GM21390 (cell line): ENCODE data around the gene MYRIP.
"Not testable (repeated sequence)": the region's sequence is repeated elsewhere in the genome, so short reads cannot be mapped to it uniquely, and the experiment has no call there.

Experiments
- ATAC-seq: cut with Tn5 transposase; IDR thresholded peaks from one replicate; pipeline ENCODE4 v1.9.1; 2021; ENCODE audit not compliant: unreplicated experiment

Gene MYRIP

DNA sequence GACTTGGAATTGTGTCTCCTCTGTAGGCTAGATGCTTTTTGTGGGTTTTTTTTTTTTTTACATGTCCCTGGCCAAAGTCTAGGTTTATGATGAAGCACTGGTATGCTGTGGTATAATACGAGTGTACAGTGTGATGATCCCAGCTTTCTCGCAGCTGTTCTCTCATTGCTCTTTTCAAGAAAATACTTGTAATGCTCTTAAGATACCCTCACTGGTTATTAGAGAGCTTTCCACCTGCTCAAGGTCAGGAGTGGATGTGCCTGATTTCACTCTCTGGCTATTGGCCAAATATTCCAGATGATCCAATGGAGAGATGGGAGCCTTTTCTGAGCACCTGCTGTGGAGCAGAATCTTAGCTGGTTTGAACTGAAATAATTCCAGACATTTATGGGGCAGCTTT lies 215.1 kb downstream of the MYRIP start:
- no peak for ATAC-seq

DNA sequence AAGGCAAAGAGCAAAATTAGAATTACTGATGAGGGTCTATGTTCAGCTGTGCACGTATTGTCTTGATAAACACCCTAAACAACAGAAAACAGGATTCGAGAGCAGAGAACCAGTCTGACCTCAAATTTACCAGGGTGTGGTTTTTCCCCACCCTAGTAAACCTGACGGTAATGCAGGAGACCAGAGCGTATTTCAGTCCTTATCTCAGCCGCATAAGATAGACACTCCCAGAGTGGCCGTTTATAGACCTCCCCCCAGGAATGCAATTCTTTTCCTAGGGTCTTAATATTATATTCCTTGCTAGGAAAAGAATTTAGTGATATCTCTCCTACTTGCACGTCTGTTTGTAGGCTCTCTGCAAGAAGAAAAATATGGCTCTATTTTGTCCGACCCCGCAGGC lies 216.5 kb downstream of the MYRIP start:
- ATAC-seq: not testable (repeated sequence)

DNA sequence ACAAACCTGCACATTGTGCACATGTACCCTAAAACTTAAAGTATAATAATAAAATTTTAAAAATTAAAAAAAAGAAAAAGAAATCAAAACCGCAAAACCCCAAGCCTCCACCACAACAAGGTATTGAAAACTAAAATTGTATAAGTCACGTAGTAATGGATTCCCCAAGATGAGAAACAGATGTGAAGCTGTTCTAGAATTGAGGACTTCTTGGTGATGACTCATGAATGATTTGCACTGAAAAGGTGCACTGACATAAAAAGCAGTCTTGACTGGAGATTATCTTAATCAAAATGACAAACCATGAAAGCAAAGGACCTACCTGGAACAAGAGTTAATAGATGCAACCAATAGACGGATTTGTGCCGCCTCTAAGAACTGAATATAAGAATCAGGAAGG lies 225.8 kb downstream of the MYRIP start:
- ATAC-seq: no peak

DNA sequence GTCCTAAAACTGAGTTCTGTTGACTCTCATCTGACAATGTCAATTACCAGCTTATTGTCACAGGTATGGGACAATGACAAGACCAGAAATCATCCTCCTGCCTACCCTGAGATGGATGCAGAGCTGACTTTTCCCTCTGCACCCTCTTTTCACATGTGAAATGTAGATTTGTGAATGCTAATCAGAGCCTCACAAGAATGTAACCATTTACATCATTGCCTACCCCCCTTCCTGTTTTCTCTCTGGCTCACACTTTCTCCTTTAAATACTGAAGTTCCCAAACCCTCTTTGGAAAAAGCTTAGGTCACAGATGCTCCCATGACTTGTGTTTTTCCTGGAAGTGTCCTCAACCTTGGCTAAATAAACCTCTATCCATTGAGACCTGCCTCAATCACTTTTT lies 228.2 kb downstream of the MYRIP start:
- ATAC-seq: no peak

DNA sequence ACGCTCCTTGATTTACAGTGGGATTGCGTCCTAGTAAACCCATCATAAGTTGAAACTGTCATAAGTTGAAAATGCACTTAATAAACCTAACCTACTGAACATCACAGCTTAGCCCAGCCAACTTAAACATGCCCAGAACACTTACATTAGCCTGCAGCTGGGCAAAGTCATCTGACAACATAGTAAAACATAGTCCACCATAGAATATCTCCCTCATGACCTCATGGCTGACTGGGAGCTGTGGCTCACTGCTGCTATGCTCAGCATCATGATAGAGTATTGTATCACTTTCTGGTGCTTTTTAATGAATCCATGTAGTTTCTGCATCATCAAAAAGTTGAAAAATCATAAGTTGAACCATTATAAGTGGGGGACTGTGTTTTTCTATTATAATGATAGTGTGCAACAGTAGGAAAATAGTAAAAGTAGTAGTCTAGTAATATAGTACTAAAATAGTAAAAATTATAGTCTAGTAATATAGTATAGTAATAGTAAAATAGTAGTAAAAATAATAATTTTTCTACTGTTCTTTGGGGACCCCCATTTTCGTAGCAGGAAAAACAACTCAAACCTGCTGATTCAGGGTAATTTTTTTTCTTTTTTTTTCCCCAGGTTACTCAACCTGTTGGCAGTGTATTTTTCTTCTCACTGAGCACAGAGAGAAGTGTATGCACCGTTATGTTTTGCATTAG lies 233.5 kb downstream of the MYRIP start:
- no peak for ATAC-seq

DNA sequence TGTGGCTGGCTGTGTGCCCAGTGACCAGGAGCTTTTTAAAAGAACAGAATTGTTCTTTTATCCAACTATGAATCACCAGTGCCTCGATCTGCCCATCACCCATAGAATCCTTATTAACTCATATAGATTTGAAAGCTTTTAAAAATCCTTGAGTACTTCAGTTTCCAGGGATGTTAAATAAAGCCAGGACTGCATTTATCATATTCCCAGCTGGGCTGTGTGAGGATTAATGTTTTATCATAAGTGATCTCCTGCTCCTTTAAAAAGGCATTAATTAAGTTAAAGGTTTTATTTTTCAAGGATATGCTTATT lies 234.0 kb downstream of the MYRIP start:
- ATAC-seq: no peak

DNA sequence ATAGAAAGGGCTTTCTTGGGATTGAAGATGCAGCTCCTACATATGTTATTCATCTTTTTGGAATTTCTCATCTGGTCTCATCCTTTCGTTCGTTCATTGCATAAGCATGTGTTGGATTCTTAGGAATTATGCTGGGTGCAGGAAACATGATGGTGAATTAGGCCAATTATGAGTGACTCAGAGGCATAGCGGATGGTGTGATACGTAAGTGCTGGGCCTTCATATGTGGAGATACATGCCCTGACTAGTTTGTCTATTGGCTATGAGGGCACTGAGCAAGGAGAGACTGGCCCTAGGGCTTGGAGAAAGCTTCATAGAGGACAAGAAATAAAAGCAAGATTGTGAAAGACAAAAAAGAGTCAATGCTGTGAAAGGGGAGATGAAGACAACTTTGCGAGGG lies 235.1 kb downstream of the MYRIP start:
- no peak for ATAC-seq

DNA sequence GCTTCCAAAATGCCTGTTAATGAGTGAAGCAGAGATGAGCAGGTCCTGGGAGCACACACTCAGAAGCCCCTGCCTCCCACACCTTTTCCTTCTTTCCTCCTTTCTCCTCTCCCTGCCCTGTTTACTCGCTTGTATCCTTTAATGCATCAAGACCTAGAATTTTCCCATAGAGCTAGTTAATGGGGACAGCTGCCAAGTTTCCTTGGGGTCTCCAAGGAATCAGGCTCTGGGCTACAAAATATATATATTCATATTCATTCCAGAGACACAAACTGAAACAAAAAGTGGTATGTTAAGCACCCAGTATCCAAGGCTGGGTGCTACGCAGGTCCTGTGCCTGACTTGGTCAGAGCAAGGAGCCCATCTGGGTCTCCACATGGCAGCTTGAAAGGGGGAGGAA lies 235.6 kb downstream of the MYRIP start:
- ATAC-seq: no peak

DNA sequence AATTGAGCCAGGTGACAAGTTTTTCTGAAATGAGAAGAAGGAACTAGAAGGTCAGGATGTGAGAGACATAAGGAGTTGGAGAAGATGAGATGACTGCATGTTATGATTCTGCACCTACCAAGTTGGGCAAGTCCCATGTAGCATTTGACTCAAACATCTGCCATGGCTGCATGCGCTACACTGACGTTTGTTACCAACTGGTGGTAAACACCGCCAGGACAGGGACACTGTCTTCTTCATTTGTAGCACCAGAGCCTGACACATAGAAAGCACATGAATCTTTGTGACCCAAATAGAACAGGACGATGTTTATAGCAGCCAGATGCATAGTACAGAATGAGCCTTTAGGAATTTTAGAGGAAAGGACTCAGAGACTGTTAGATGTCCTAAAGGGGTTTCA lies 236.7 kb downstream of the MYRIP start:
- no peak for ATAC-seq

DNA sequence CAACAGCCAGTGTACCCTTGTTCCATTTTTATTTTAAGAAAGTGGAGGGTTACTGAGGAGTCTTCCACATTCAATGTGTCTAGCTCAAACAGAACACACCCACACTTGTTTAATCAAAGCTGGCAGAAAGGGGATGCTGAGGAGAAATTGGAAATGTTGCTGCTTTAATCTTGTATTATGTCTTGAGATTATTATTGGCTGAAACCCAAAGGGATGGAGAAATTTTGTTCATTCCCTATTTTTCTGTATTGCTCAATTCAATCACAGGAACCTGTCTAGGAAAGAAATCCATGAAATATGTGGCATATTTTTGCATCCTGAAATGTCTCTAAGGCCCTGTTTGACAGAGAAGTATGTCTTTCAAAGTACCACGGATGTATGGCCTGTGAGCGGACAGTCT lies 238.0 kb downstream of the MYRIP start:
- ATAC-seq: no peak

DNA sequence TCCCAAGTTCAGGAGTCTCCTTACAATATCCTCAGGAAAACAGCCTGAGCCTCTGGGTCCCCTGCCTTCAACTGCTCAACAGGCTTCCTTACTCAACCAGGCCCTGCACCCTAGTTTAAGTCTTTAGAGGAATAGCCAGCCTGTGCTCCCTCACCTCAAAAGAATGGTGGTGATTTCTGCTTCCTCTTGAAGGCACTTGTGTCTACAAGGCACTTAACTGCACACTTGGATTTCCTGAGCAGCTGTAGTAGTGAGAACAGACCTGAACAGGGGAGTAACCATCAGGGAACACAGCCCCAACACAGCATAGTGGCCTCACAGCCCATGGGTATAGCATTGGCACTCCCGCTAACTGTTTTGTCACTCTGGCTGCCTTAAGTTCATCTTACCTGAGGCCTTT lies 244.3 kb downstream of the MYRIP start:
- no peak for ATAC-seq

DNA sequence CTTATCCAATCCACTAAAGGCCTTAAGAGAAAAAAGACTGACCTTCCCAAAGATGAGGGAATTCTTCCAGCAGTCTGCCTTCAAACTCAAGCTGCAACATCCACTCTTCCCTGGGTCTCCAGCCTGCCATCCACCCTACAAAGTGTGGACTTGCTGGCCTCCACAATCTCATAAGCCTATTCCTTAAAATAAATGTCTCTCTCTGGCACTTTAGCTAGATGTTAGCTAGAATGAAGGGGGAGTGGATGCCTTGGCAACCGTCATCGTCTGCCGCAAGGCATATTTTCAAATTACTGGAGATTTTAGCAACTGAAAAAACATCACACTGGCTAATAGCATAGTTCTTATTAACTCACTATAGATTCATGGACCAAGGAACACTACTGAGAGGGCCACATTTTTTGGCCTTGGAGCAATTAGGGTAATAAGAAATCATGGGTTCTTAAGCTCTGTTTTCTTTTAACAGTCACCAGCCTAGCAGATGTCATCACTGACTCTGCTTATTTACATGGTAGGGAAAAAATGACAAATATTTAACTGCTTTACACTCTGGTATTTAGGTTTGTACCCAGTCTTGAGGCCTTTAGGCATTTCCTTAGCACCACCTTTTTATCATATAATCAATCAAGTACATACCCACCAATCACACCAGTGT lies 245.3 kb downstream of the MYRIP start:
- ATAC-seq: no peak

DNA sequence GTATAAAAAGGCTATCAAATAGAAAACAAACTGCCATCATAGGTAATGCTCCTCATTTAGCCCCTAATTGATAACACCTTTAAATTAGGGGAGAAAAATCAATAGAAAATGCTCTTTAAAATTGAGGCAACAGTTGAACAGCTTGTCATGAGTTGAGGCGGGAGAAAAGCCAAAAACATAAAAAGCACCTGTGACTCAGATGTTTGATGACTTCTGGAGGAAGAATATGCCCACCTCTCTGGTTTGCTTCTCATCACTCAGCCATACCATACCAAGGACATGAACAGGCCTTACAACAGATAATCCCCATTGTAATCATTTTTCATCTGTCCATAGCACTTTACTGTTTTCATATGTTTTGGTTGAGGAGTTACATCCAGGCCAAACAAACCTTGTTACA lies 246.0 kb downstream of the MYRIP start:
- ATAC-seq: no peak

DNA sequence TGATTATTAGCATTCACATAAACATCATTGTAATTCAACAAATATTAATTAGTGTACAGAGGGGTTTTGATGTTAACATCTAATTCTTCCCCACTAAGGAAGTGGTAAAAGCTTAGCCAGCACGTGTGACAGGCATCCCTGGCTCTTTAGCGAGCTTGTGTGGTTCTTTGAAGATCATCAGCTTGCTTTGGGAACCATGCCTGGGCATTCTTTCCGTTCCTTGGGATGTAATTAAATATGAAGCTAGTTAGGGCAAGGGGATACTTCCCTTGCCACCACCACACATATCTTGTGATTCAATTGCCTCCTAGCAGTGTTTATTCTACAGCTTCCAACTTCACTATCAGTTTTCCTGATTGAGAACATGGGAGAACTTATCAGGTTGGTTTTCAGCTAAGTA lies 246.5 kb downstream of the MYRIP start:
- ATAC-seq: no peak

DNA sequence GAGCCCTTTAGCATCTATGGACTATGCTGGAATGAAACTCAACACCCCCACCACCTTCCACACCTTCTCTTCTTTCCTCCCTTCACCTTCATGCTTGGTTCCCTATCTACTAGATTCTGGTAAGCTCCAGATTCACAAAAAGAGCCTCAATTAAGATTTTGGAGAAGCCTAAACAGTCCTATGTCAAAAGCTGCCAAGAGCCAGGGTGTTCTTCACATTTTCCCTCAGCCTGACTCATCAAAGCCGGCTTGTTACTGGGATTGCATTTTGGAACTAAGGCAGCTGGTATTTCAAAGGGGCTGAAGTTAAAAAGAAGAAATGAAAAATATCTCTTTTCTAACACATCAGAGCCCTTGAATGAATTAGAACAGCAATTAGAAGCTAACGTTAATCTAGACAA lies 247.7 kb downstream of the MYRIP start:
- no peak for ATAC-seq

DNA sequence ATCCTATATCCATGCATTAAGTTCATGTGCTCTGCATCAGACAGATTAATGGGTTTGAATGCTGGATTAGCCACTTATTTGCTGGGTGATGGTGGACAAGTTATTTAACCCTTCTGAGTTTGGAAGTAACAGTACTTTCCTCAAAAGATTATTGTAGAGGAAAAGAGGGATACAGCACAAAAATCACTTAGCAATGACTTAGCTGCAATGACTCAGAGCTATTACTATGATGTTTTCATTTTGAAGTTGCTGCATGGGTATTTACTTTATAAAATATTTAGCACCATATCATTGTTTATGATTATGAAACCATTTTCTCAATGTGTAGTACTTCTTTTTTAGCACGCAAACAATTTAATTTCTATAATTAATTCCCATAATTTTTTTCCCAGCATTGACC lies 248.4 kb downstream of the MYRIP start:
- no peak for ATAC-seq

DNA sequence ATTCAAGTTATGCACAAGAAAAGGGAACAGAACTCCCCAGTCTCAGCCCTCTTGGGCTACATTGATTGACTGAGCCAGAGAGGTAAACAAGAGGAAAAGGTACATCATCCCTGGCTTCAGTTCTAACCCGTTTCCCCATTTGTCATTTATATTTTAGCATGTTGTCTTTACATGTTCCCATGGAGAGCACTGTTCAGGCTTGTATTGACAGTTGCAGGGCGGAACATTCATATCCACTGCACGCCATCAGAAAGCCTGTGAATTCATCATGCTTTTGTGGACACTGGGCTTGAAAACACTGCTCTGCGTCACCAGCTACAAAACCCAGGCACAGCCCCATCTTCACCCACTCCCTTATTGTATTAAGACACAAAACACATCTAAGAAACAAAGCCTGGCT lies 259.2 kb downstream of the MYRIP start:
- no peak for ATAC-seq

DNA sequence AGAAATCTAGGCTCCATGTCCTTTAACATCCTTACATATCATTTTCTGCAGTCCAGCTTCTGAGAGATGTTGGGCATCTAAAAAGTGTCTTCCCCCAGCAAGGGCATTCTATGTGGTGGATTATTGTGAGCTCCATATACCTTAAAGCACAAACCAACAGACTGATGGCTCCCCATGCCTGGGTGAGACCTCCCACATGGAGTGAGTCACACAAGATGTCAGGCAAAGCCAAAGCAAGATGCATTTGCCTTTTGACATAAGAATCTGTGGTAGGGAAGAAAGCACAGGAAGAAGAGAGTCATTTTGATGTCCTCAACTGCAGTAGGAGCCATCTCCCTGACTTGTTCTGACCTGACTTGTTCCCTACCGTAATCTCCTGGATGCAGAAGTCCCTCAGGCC lies 261.4 kb downstream of the MYRIP start:
- ATAC-seq: no peak

DNA sequence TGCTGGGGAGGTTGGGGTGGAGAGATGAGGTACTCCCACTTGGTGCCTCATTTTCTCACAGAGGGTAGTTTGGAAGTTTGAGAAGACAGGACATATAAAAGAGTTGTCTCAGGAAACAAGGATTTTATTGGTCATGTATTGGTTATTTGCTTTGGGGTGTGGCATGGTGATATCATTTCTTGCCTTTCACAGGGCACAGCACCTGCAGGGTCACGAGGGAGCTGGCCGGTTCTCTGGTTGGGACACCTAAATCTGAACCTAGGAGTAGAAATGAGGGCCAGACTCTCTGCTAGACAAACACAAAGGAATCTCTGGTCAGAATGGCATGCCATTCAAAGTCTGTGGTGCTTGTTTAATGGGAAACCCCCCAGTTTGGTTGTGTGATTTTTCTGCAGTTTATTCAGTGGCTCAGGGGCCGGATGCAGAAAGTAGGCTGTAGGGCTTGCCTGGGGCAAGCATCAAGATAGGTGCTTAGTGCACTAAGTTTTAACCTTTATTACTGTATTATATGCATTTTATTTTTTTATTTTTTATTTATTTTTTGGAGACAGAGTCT lies 262.4 kb downstream of the MYRIP start:
- ATAC-seq: no peak

DNA sequence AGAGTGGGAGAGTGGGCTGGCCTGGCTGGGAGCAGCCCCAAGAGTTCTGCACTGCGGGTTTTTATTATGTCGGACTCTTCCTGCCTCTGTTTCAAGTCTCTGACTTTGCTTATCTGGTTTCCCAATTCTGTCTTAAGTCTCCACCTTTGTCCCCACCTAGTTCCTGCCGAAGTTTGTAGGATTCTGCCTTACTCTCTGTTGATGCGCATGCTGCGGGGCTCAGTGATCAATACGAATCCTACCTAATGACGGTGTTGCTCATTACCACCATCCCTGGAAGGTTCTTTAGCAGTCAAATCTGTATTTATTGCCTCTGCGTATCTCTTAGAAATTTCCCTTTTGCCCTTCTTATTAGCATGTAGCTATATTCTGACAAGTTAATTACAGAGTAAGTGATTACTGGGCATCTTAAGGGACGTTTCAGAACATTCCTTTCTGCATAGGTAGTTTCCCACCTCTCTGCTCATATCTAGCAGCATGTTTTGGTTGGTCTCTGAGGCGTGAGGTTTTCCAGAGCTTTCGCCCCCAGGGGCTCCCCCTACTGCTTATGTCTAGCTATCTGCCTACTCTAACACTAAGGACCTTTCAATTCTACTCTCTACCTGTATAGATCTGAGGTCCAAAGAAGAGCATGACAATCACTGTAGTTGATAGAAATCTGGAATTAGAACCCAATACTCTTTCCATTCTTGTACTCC lies 264.1 kb downstream of the MYRIP start:
- ATAC-seq: no peak

DNA sequence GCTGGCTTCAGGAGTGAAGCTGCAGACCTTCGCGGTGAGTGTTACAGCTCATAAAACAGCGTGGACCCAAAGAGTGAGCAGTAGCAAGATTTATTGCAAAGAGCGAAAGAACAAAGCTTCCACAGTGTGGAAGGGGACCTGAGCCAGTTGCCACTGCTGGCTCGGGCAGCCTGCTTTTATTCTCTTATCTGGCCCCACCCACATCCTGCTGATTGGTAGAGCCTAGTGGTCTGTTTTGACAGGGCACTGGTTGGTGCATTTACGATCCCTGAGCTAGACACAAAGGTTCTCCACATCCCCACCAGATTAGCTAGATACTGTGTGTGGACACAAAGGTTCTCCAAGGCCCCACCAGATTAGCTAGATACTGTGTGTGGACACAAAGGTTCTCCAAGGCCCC lies 267.7 kb downstream of the MYRIP start:
- not testable (repeated sequence) for ATAC-seq

DNA sequence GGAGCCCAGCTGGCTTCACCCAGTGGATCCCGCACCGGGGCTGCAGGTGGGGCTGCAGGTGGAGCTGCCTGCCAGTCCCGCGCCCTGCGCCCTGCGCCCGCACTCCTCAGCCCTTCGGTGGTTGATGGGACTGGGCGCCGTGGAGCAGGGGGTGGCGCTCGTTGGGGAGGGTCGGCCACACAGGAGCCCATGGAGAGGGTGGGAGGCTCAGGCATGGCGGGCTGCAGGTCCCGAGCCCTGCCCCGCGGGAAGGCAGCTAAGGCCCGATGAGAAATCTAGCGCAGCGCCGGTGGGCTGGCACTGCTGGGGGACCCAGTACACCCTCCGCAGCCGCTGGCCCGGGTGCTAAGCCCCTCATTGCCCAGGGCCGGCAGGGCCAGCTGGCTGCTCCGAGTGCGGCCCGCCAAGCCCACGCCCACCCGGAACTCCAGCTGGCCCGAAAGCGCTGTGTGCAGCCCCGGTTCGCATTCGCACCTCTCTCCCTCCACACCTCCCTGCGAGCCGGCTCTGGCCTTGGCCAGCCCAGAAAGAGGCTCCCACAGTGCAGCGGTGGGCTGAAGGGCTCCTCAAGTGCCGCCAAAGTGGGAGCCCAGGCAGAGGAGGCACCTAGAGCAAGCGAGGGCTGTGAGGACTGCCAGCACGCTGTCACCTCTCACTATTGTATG lies 268.6 kb downstream of the MYRIP start:
- not testable (repeated sequence) for ATAC-seq
